ENCODE results near the gene MME.

- TF ChIP-seq CTCF (IDR thresholded peaks at IDR 0.05; ENCODE audit: insufficient read depth, low read depth, low read length) (no peak), EZH2 (IDR thresholded peaks at IDR 0.05; ENCODE audit: insufficient read depth, low read length) (no peak)
Measured at GRCh38 chr3:155202626-155203025, 122.5 kb downstream of the MME start.

All from astrocyte (in vitro differentiated cells and primary cell).